Activated B cell treated with CpG ODN at 0.5 μM for 24 hours (primary cell): ENCODE measurements around the gene RAD51B. TPM values are rescaled to one million over a fixed set of nuclear protein-coding genes. Genes with fewer than 3 reads are reported as not detected.
A peak's percentile ranks its signal among the peaks of the same experiment; 100 is the strongest.

ENCODE experiments used
- ATAC-seq: fragments of 200-7000 bp; cut with Tn5 transposase; one replicate; pipeline ENCODE4 v1.10.0; 2021; ENCODE audit warnings: low read depth, mild to moderate bottlenecking, moderate library complexity
- CTCF ChIA-PET: fragments of 350-600 bp; sonication (Branson Sonifier 250); formaldehyde crosslinking; loops from one replicate; lab custom pipeline; 2021; ENCODE audit warnings: antibody characterized with exemption; lab: Charles Lee
- POLR2A ChIA-PET: fragments of 350-600 bp; sonication (Branson Sonifier 250); formaldehyde crosslinking; loops from one replicate; lab custom pipeline; 2021; ENCODE audit warnings: antibody characterized with exemption; lab: Charles Lee
- DNase-seq: peaks from one replicate; pipeline ENCODE4 v3.0.0; 2022
- H3K27ac Mint-ChIP-seq: one replicate; pipeline ENCODE4 v1.8.0; 2020; ENCODE audit warnings: mixed read lengths
- H3K27me3 Mint-ChIP-seq: one replicate; pipeline ENCODE4 v1.8.0; 2021; ENCODE audit warnings: mixed read lengths
- H3K36me3 Mint-ChIP-seq: one replicate; pipeline ENCODE4 v1.8.0; 2021; ENCODE audit warnings: low read depth, mixed read lengths
- H3K4me1 Mint-ChIP-seq: one replicate; pipeline ENCODE4 v1.8.0; 2021; ENCODE audit warnings: mixed read lengths
- H3K4me3 Mint-ChIP-seq: one replicate; pipeline ENCODE4 v1.8.0; 2020; ENCODE audit warnings: mild to moderate bottlenecking, mixed read lengths
- H3K9me3 Mint-ChIP-seq: one replicate; pipeline ENCODE4 v1.8.0; 2020; ENCODE audit warnings: mixed read lengths
- CTCF ChIP-seq: fragments of 200-600 bp; IDR thresholded peaks from one replicate; pipeline ENCODE4 v1.8.0; 2022; ENCODE audit warnings: antibody characterized with exemption, mild to moderate bottlenecking
- intact Hi-C: fragments of 100-400 bp; cut with micrococcal nuclease; formaldehyde crosslinking; loops from one replicate; pipeline ENCODE4 v1.15.1; 2024
- total RNA-seq: library from RNA; stranded (reverse); gene quantifications from 2 replicates; pipeline ENCODE4 v1.2.3, GENCODE V29; 2022

RAD51B gene
- total RNA-seq, 1 donor from 2014 or later, result 53.9 TPM

- H3K27ac Mint-ChIP-seq, result no peak overlapping the region
- no peaks in the 10 kb centered on the region for H3K9me3 Mint-ChIP-seq
- H3K36me3 Mint-ChIP-seq, result no peaks in the 10 kb centered on the region
- no peaks in the 10 kb centered on the region for H3K27me3 Mint-ChIP-seq
- no peak for TF ChIP-seq CTCF
- no peak for DNase-seq
- no peak for ATAC-seq
- ChIA-PET POLR2A (interaction anchor here (0.7 kb wide), 1 partner anchor 11 kb away, joined by 5 read pairs; no protein-coding TSS in a partner anchor), CTCF (interaction anchor here (1.0 kb wide), 1 partner anchor 9 kb away, joined by 3 read pairs; no protein-coding TSS in a partner anchor)
- intact Hi-C loops, result no loop called here
- no peak overlapping the region for H3K4me3 Mint-ChIP-seq
- H3K4me1 Mint-ChIP-seq, result peaks cover 33% of the 10 kb centered on the region
These were observed 934.1 kb downstream of the RAD51B start for GRCh38 chr14:68753690-68754089.

GRCh38 chr14:68755016-68755353, 935.4 kb downstream of the RAD51B start:
- no peaks in the 10 kb centered on the region for H3K9me3 Mint-ChIP-seq
- H3K27ac Mint-ChIP-seq, result no peak overlapping the region
- no peaks in the 10 kb centered on the region for H3K36me3 Mint-ChIP-seq
- TF ChIP-seq CTCF, result no peak
- peaks cover 33% of the 10 kb centered on the region for H3K4me1 Mint-ChIP-seq
- no peak overlapping the region for H3K4me3 Mint-ChIP-seq
- intact Hi-C loops, result no loop called here
- DNase-seq (no peak), ATAC-seq (no peak)
- CTCF ChIA-PET, result no interaction called here
- POLR2A ChIA-PET, result no interaction called here
- H3K27me3 Mint-ChIP-seq, result no peaks in the 10 kb centered on the region

GRCh38 chr14:68756000-68756481, 936.5 kb downstream of the RAD51B start:
- Mint-ChIP-seq H3K27ac (peak overlapping the region; percentile 50), H3K36me3 (no peaks in the 10 kb centered on the region), H3K4me3 (no peak overlapping the region), H3K9me3 (no peaks in the 10 kb centered on the region), H3K4me1 (peaks cover 33% of the 10 kb centered on the region), H3K27me3 (no peaks in the 10 kb centered on the region)
- ATAC-seq (no peak), DNase-seq (no peak)
- TF ChIP-seq CTCF, result no peak
- CTCF ChIA-PET, result no interaction called here
- intact Hi-C loops, result loop anchor here (2.0 kb wide), 1 partner anchor 13 kb away; no protein-coding TSS in a partner anchor
- POLR2A ChIA-PET, result interaction anchor here (0.6 to 1.3 kb wide), 4 partner anchors 10 to 70 kb away, joined by 3 to 5 read pairs (median 4); no protein-coding TSS in a partner anchor

GRCh38 chr14:68756734-68757133, 937.2 kb downstream of the RAD51B start:
- CTCF ChIA-PET, result interaction anchor here (1.1 kb wide), 1 partner anchor 17 kb away, joined by 3 read pairs; no protein-coding TSS in a partner anchor
- intact Hi-C loops, result loop anchor here (2.0 kb wide), 1 partner anchor 14 kb away; no protein-coding TSS in a partner anchor
- TF ChIP-seq CTCF, result no peak
- POLR2A ChIA-PET, result interaction anchor here (1.2 to 1.7 kb wide), 6 partner anchors 11 to 250 kb away, joined by 3 to 14 read pairs (median 4); partner anchors contain the start of gene ZFP36L1
- DNase-seq (no peak), ATAC-seq (no peak)
- Mint-ChIP-seq H3K36me3 (no peaks in the 10 kb centered on the region), H3K27ac (no peak overlapping the region), H3K9me3 (no peaks in the 10 kb centered on the region), H3K4me3 (no peak overlapping the region), H3K4me1 (peaks cover 33% of the 10 kb centered on the region), H3K27me3 (no peaks in the 10 kb centered on the region)

- intact Hi-C loops, result loop anchor here (2.0 kb wide), 1 partner anchor 15 kb away; no protein-coding TSS in a partner anchor
- CTCF ChIA-PET, result interaction anchor here (1.1 kb wide), 1 partner anchor 18 kb away, joined by 3 read pairs; no protein-coding TSS in a partner anchor
- H3K9me3 Mint-ChIP-seq, result no peaks in the 10 kb centered on the region
- no peaks in the 10 kb centered on the region for H3K27me3 Mint-ChIP-seq
- POLR2A ChIA-PET, result interaction anchor here (0.8 to 1.7 kb wide), 12 partner anchors 12 to 477 kb away, joined by 3 to 14 read pairs (median 4); partner anchors contain the start of gene ZFP36L1
- H3K27ac Mint-ChIP-seq, result peak overlapping the region; percentile 18
- ATAC-seq (peak; percentile 88), DNase-seq (no peak)
- no peaks in the 10 kb centered on the region for H3K36me3 Mint-ChIP-seq
- peaks cover 33% of the 10 kb centered on the region for H3K4me1 Mint-ChIP-seq
- H3K4me3 Mint-ChIP-seq, result no peak overlapping the region
- TF ChIP-seq CTCF, result no peak
These were observed 938.1 kb downstream of the RAD51B start for GRCh38 chr14:68757618-68758081.
